Thyroid gland (tissue), 4 donors: Measurements from ENCODE around the gene RXFP2.

Source experiments
- CTCF ChIP-seq, 6 experiments: fragments of 200-600 bp in 3 of 6; fragments of 450-650 bp in 3 of 6; sonication (generic) in 3 of 6; IDR thresholded peaks; one replicate each; pipeline ENCODE4 v1.5.1; 2016 to 2019; ENCODE audit warnings: antibody characterized with exemption in 6 of 6, mild to moderate bottlenecking in 2 of 6, inconsistent platforms in 1 of 6, moderate library complexity in 1 of 6
- POLR2A ChIP-seq, 2 donors: fragments of 450-650 bp; IDR thresholded peaks; one replicate each; pipeline ENCODE4 v1.6.1; 2017; ENCODE audit warnings: antibody characterized with exemption in 2 of 2, mild to moderate bottlenecking in 2 of 2, moderate library complexity in 1 of 2

- TF ChIP-seq CTCF (IDR thresholded peaks at IDR 0.05), result no peak
- no peak for TF ChIP-seq POLR2A (IDR thresholded peaks at IDR 0.05)
Measured at GRCh38 chr13:31717583-31717982, 21.7 kb upstream of the RXFP2 start.
